ENCODE data around the gene CELSR3.

The CELSR3 gene, protein sequence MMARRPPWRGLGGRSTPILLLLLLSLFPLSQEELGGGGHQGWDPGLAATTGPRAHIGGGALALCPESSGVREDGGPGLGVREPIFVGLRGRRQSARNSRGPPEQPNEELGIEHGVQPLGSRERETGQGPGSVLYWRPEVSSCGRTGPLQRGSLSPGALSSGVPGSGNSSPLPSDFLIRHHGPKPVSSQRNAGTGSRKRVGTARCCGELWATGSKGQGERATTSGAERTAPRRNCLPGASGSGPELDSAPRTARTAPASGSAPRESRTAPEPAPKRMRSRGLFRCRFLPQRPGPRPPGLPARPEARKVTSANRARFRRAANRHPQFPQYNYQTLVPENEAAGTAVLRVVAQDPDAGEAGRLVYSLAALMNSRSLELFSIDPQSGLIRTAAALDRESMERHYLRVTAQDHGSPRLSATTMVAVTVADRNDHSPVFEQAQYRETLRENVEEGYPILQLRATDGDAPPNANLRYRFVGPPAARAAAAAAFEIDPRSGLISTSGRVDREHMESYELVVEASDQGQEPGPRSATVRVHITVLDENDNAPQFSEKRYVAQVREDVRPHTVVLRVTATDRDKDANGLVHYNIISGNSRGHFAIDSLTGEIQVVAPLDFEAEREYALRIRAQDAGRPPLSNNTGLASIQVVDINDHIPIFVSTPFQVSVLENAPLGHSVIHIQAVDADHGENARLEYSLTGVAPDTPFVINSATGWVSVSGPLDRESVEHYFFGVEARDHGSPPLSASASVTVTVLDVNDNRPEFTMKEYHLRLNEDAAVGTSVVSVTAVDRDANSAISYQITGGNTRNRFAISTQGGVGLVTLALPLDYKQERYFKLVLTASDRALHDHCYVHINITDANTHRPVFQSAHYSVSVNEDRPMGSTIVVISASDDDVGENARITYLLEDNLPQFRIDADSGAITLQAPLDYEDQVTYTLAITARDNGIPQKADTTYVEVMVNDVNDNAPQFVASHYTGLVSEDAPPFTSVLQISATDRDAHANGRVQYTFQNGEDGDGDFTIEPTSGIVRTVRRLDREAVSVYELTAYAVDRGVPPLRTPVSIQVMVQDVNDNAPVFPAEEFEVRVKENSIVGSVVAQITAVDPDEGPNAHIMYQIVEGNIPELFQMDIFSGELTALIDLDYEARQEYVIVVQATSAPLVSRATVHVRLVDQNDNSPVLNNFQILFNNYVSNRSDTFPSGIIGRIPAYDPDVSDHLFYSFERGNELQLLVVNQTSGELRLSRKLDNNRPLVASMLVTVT (N-terminal part only)

GRCh38 chr3:48662753-48663488, at the start of gene CELSR3:
Gene CELSR3 (minus strand): TSS chr3:48662886. CDS start chr3:48662634, 252 bp downstream.
- Histone ChIP-seq H3K4me3 (ENCODE audit: low read depth, low read length) (peak within 1 kb of the TSS; percentile 89), H3K36me3 (ENCODE audit: insufficient read depth, low read length) (peaks cover 13% of the 10 kb centered on the region; the same call in 1 of the 2 replicates), H3K4me1 (ENCODE audit: control insufficient read depth, insufficient read depth, low read length, unreplicated experiment) (peaks cover 11% of the 10 kb centered on the region), H3K27me3 (ENCODE audit: insufficient read depth, low read length) (no peaks in the 10 kb centered on the region), H3K27ac (ENCODE audit: low read depth, low read length) (peak within 1 kb of the TSS; percentile 97), H2AFZ (ENCODE audit: low read length, unreplicated experiment) (peak within 1 kb of the TSS; percentile 19), H3K79me2 (ENCODE audit: control insufficient read depth, insufficient read depth, low read length, unreplicated experiment) (no peaks in the 10 kb centered on the region)

DNA sequence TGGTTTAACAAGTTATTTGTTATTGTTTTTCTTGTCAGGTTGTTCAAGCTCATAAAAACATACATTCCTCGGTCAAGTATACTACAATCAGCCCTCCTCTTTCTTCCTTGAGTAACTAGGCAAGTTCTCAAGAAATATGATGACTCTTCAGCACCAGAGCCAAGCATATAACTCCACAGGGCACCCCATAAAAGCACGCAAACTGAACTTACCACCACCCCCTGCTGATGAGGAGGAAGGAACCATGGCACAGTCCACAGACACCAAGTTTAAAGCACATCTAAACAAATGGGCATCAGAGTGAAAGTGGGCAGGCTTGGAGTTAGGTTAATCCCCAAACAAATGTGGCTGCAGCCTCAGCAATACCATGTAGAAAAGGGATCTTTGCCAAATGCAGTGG, 49.0 kb upstream of the CELSR3 start:
- no peak overlapping the region for H3K27ac ChIP-seq (ENCODE audit: low read depth, low read length)
- H2AFZ ChIP-seq (ENCODE audit: low read length, unreplicated experiment): no peak overlapping the region
- peaks cover 91% of the 10 kb centered on the region for H3K79me2 ChIP-seq (ENCODE audit: control insufficient read depth, insufficient read depth, low read length, unreplicated experiment)
- H3K4me1 ChIP-seq (ENCODE audit: control insufficient read depth, insufficient read depth, low read length, unreplicated experiment): peaks cover 27% of the 10 kb centered on the region
- H3K27me3 ChIP-seq (ENCODE audit: insufficient read depth, low read length): no peaks in the 10 kb centered on the region
- peaks cover 10% of the 10 kb centered on the region; the same call in 1 of the 2 replicates for H3K36me3 ChIP-seq (ENCODE audit: insufficient read depth, low read length)
- no peak overlapping the region for H3K4me3 ChIP-seq (ENCODE audit: low read depth, low read length)

DNA sequence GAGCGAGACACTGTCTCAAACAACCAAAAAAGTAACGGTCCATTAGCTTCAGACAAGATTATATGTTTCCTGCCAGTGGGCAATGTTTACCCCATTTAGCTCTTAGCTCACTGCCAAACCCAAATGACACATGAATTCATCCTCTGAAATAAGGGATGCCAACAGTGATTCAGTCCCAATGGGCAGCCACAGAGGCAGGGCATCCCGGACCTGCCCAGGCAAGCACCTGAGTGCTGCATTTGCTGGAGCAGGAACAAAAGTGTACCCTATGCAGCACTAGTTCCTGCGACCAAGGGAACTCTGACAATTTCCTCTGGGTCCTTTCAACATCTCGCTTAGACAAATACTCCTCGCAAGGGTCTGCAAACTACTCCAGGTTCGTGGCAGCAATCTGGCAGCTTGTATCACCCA, 46.4 kb upstream of the CELSR3 start:
- H3K79me2 ChIP-seq (ENCODE audit: control insufficient read depth, insufficient read depth, low read length, unreplicated experiment): peaks cover 87% of the 10 kb centered on the region
- H3K27me3 ChIP-seq (ENCODE audit: insufficient read depth, low read length): no peaks in the 10 kb centered on the region
- H3K27ac ChIP-seq (ENCODE audit: low read depth, low read length): peak overlapping the region; percentile 62
- H3K4me1 ChIP-seq (ENCODE audit: control insufficient read depth, insufficient read depth, low read length, unreplicated experiment): peaks cover 13% of the 10 kb centered on the region
- H3K36me3 ChIP-seq (ENCODE audit: insufficient read depth, low read length): peaks cover 13% of the 10 kb centered on the region; the same call in 1 of the 2 replicates
- H3K4me3 ChIP-seq (ENCODE audit: low read depth, low read length): no peak overlapping the region
- H2AFZ ChIP-seq (ENCODE audit: low read length, unreplicated experiment): no peak overlapping the region

- H2AFZ ChIP-seq (ENCODE audit: low read length, unreplicated experiment): no peak overlapping the region
- peaks cover 84% of the 10 kb centered on the region for H3K79me2 ChIP-seq (ENCODE audit: control insufficient read depth, insufficient read depth, low read length, unreplicated experiment)
- H3K4me1 ChIP-seq (ENCODE audit: control insufficient read depth, insufficient read depth, low read length, unreplicated experiment): peaks cover 13% of the 10 kb centered on the region
- no peaks in the 10 kb centered on the region for H3K27me3 ChIP-seq (ENCODE audit: insufficient read depth, low read length)
- H3K27ac ChIP-seq (ENCODE audit: low read depth, low read length): peak overlapping the region; percentile 62
- peaks cover 14% of the 10 kb centered on the region; the same call in 1 of the 2 replicates for H3K36me3 ChIP-seq (ENCODE audit: insufficient read depth, low read length)
- H3K4me3 ChIP-seq (ENCODE audit: low read depth, low read length): no peak overlapping the region
These were observed 45.8 kb upstream of the CELSR3 start for GRCh38 chr3:48708481-48708889.

DNA sequence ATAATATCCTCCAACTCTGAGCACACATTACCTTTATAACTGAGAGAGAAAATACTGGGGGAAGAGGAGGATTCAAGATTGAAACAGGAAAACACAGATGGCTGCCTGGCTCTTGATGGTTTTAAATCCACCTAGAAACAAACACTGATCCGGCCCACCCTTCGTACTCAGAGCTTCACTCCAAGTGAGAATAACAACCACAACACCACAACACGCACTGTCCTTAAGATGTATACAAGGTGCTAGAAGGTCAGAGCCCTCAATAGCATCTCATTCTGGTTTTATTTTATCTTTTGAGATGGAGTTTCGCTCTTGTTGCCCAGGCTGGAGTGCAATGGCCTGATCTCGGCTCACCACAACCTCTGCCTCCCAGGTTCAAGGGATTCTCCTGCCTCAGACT, 44.5 kb upstream of the CELSR3 start:
- Histone ChIP-seq H3K36me3 (ENCODE audit: insufficient read depth, low read length) (peaks cover 20% of the 10 kb centered on the region; the same call in 1 of the 2 replicates), H3K79me2 (ENCODE audit: control insufficient read depth, insufficient read depth, low read length, unreplicated experiment) (peaks cover 83% of the 10 kb centered on the region), H3K4me1 (ENCODE audit: control insufficient read depth, insufficient read depth, low read length, unreplicated experiment) (peaks cover 13% of the 10 kb centered on the region), H3K27me3 (ENCODE audit: insufficient read depth, low read length) (no peaks in the 10 kb centered on the region), H3K27ac (ENCODE audit: low read depth, low read length) (no peak overlapping the region), H3K4me3 (ENCODE audit: low read depth, low read length) (no peak overlapping the region), H2AFZ (ENCODE audit: low read length, unreplicated experiment) (no peak overlapping the region)

DNA sequence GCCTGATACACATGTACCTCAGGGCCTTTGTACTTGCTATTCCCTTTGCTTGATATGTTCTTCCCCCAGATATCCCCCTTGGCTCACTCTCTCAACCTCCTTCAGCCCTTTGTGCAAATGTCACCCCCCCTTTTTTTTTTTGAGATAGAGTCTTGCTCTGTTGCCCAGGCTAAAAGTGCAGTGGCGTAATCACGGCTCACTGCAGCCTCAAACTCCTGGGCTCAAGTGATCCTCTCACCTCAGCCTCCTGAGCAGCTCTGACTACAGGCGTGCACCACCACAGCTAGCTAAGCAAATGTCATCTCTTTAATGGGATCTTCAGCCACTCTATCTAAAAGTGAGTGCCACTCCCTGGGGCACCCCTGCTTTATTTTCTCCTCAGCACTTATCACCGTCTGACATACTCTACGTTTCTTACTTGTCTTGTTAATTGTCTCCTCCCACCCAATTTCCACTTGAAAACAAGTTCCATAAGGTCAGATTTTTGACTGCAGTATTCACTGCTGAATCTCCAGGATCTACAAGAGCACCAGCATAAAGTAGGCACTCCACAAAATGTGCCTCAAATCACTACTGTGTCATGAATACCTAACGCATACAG, 39.7 kb upstream of the CELSR3 start:
- Histone ChIP-seq H3K4me3 (ENCODE audit: low read depth, low read length) (no peak overlapping the region), H3K27me3 (ENCODE audit: insufficient read depth, low read length) (no peaks in the 10 kb centered on the region), H3K4me1 (ENCODE audit: control insufficient read depth, insufficient read depth, low read length, unreplicated experiment) (peaks cover 9% of the 10 kb centered on the region), H3K27ac (ENCODE audit: low read depth, low read length) (no peak overlapping the region), H2AFZ (ENCODE audit: low read length, unreplicated experiment) (no peak overlapping the region), H3K79me2 (ENCODE audit: control insufficient read depth, insufficient read depth, low read length, unreplicated experiment) (peaks cover 81% of the 10 kb centered on the region), H3K36me3 (ENCODE audit: insufficient read depth, low read length) (peaks cover 16% of the 10 kb centered on the region; the same call in 1 of the 2 replicates)

GRCh38 chr3:48700731-48701405, 38.2 kb upstream of the CELSR3 start:
- Histone ChIP-seq H3K4me3 (ENCODE audit: low read depth, low read length) (no peak overlapping the region), H3K27ac (ENCODE audit: low read depth, low read length) (no peak overlapping the region), H3K36me3 (ENCODE audit: insufficient read depth, low read length) (peaks cover 13% of the 10 kb centered on the region; the same call in 1 of the 2 replicates), H3K79me2 (ENCODE audit: control insufficient read depth, insufficient read depth, low read length, unreplicated experiment) (peaks cover 75% of the 10 kb centered on the region), H3K27me3 (ENCODE audit: insufficient read depth, low read length) (no peaks in the 10 kb centered on the region), H3K4me1 (ENCODE audit: control insufficient read depth, insufficient read depth, low read length, unreplicated experiment) (peaks cover 18% of the 10 kb centered on the region), H2AFZ (ENCODE audit: low read length, unreplicated experiment) (no peak overlapping the region)

DNA sequence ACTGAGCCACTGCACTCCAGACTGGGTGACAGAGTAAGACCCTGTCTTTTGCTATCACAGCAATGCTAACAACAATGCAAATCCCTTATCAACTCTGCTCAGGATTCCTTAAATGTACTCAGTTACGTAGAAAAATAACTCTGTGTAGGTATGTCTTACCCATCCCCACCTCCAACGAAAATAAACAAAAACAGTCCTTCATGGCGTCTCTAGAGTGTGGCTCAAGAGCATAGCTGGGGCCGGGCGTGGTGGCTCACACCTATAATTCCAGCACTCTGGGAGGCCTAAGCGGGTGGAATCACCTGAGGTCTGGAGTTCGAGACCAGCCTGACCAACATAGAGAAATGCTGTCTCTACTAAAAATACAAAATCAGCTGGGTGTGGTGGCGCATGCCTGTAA, 36.2 kb upstream of the CELSR3 start:
- Histone ChIP-seq H3K4me3 (ENCODE audit: low read depth, low read length) (no peak overlapping the region), H3K79me2 (ENCODE audit: control insufficient read depth, insufficient read depth, low read length, unreplicated experiment) (peaks cover 63% of the 10 kb centered on the region), H3K27me3 (ENCODE audit: insufficient read depth, low read length) (no peaks in the 10 kb centered on the region), H3K27ac (ENCODE audit: low read depth, low read length) (no peak overlapping the region), H2AFZ (ENCODE audit: low read length, unreplicated experiment) (no peak overlapping the region), H3K36me3 (ENCODE audit: insufficient read depth, low read length) (peaks cover 6% of the 10 kb centered on the region; the same call in 1 of the 2 replicates), H3K4me1 (ENCODE audit: control insufficient read depth, insufficient read depth, low read length, unreplicated experiment) (peaks cover 30% of the 10 kb centered on the region)

GRCh38 chr3:48697952-48698351, 35.3 kb upstream of the CELSR3 start:
- peaks cover 69% of the 10 kb centered on the region for H3K79me2 ChIP-seq (ENCODE audit: control insufficient read depth, insufficient read depth, low read length, unreplicated experiment)

More at GRCh38 chr3:48697952-48698351, 35.3 kb upstream of the CELSR3 start:
- Histone ChIP-seq H3K27ac (ENCODE audit: low read depth, low read length) (no peak overlapping the region), H3K4me1 (ENCODE audit: control insufficient read depth, insufficient read depth, low read length, unreplicated experiment) (peaks cover 39% of the 10 kb centered on the region), H3K27me3 (ENCODE audit: insufficient read depth, low read length) (no peaks in the 10 kb centered on the region), H3K36me3 (ENCODE audit: insufficient read depth, low read length) (peaks cover 5% of the 10 kb centered on the region; the same call in 1 of the 2 replicates), H2AFZ (ENCODE audit: low read length, unreplicated experiment) (no peak overlapping the region), H3K4me3 (ENCODE audit: low read depth, low read length) (no peak overlapping the region)

All from ACC112 (cell line).